GM18505 (cell line): ENCODE data around the gene DLGAP1.

ENCODE experiments used
- ATAC-seq: cut with Tn5 transposase; IDR thresholded peaks from one replicate; pipeline ENCODE4 v1.9.1; 2021; ENCODE audit not compliant: unreplicated experiment
- POLR2A ChIP-seq: IDR thresholded peaks from 4 replicates; pipeline ENCODE4 v1.6.1; 2011; ENCODE audit warnings: borderline replicate concordance; ENCODE audit not compliant: insufficient read depth, insufficient read length; ENCODE audit errors: extremely low read depth

DLGAP1 gene

GRCh38 chr18:4193086-4193485, 262.0 kb downstream of the DLGAP1 start:
- TF ChIP-seq POLR2A: no peak
- no peak for ATAC-seq

DNA sequence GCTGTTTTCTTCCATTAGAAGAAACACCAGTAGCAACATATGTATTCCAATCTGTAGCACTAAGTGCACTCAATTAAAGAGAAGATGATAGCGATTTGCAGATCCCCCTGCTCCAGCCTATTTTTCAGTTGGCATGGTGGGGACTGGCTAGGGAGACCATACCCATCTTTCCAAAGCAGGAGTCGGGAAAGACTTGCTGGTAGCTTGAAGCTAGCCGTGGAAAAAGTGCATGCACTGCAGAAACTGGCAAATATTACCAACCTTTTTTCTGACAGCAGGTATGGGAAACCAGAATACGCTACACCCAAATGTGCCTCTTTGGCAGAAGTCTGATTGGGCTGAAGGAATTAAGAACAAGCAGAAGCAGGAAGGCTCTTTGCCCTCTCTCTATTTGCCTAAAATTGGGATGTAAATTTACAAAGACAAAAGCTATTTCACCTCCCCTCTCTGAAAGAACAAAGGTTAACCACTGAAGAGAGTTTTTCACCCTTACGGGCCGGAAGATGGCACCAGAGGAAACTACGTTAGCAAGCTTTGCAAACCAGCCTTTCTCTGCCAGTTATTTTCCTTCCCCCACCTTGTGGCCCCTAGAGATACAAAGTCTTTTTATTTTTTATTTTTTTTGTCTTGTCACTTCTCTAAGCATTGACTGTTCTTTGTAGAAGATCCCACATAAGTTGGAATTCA, 273.1 kb downstream of the DLGAP1 start:
- no peak for ATAC-seq
- no peak for TF ChIP-seq POLR2A

DNA sequence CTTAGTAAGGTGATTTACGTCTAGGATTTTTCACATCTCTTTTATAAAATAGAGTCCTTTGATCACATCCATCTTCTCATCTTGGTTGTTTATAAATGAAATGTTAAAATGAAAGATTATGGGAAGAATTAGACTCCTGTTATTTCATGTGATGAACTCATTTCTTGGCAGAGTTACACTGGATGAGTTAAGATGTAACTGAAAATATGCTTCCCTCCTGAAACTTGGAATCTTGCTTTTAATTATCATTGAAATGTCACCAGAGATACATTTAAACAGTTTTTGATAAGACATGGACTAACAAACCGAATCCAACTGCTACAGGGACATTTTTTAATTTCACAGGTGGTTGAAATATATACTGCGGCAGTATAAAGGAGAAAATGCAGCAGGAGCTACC, 274.0 kb downstream of the DLGAP1 start:
- TF ChIP-seq POLR2A: no peak
- ATAC-seq: no peak

DNA sequence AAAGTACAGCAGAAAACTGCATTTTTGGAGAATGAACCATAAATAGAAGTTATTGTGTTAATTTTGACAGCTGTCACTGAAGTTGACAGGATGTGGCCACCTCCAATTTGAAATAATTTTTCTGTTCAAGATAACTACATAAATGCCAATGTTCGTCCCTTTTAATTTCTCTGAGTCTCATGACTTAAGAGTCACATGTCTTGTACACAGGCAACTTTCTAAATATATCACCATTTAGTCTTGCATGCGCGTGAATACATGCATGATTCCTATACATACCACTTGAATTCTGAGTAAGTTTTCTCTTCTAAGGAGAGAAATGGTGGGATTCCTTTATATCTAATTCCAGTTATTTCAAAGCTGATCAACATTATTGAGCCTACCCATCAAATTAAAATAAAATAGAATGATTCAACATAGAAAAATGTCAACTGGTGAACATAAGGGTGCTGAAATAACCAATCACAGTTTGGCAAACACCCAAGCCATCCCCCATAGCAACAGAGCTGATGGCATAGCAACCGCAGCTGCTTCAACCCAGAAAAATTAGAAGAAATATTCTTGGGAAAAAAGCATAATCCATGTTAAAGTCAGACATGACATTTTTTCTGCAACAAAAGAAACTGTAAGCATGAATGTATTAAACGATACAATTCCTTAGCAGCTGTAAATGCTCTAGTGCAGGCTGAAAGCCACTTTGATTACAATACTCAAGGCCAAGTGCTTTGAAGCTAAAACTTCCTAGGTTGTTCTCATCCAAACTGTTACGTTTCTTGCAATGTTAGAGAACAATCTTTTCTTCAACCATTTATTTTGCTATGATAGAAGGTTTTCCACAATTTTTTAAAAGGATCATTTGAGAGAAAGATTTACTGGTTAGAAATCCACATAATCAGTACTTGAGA, 282.7 kb downstream of the DLGAP1 start:
- no peak for ATAC-seq
- TF ChIP-seq POLR2A: no peak

- no peak for ATAC-seq
- TF ChIP-seq POLR2A: no peak
Measured at GRCh38 chr18:4157352-4157751, 297.8 kb downstream of the DLGAP1 start.

GRCh38 chr18:4146797-4147196, 308.3 kb downstream of the DLGAP1 start:
- TF ChIP-seq POLR2A: no peak
- ATAC-seq: no peak

GRCh38 chr18:4144201-4144600, 310.9 kb downstream of the DLGAP1 start:
- TF ChIP-seq POLR2A: no peak
- ATAC-seq: no peak

DNA sequence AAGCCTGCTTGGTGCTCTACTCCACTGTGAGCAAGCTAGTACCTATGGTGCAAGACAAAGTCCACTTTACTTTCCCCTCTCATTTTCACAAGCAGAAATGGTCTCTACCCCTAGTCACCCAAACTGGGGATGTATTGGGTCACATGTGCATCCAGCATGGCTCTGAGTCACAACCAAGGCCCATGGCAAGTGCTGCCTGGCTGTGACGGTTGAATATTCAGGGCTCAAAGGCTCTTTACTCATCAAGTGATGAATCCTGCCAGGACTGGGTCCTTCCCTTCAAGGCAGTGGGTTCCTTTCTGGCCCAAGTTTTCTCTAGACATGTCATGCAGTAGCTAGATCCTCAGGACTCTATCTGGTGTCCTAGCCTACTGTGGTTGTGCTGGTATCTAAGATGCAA, 311.5 kb downstream of the DLGAP1 start:
- no peak for TF ChIP-seq POLR2A
- ATAC-seq: no peak

GRCh38 chr18:4142876-4143275, 312.2 kb downstream of the DLGAP1 start:
- no peak for ATAC-seq

DNA sequence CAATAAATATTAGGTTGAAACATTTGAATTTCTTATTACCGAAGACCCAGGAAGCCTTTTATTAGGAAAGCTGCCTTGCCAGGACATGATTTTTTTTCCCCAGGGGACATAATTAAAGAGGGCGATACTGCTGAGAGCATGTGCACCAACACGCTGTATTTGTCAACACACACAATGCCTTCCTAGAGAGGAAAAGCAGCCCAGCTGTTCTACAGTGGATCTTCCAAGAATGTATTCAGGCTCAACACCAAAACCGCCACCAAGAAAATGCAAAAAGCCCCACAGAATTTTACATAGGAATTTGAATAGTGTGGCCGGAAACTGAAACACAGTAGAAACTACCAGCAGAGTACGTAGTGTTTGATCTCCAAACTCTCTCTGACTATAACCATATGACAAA, 320.4 kb downstream of the DLGAP1 start:
- ATAC-seq: no peak
- TF ChIP-seq POLR2A: no peak

More at GRCh38 chr18:4142876-4143275, 312.2 kb downstream of the DLGAP1 start:
- no peak for TF ChIP-seq POLR2A

- ATAC-seq: no peak
- no peak for TF ChIP-seq POLR2A
Measured at GRCh38 chr18:4130734-4131719, 324.1 kb downstream of the DLGAP1 start.

DNA sequence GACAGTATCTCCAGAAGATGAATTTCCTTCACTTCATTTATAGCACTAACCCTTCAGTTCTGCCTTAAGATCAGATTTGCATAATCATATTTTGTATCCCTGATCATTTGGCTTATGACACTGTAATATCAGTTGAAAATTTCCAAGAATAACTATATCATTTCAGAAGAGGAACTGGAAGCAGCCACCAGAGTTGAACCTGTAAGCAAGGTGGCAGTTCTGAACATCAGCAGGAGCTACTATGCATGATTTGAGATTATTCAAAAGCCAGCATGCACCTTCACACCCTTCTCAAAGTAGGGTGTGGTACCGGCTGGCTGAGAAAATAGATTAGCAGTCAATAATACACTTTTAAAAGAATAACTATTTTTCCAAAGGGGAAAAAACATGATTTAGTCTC, 328.2 kb downstream of the DLGAP1 start:
- no peak for ATAC-seq
- no peak for TF ChIP-seq POLR2A
